Common myeloid progenitor, CD34-positive (primary cell): ENCODE data around the gene HYAL1.
A peak's percentile ranks its signal among the peaks of the same experiment; 100 is the strongest.

Source experiments
- CTCF ChIA-PET: fragments of 350-600 bp; sonication (Branson Sonifier 250); formaldehyde crosslinking; loops from one replicate; lab custom pipeline; 2021; ENCODE audit warnings: antibody characterized with exemption; lab: Charles Lee
- POLR2A ChIA-PET: fragments of 350-600 bp; sonication (Branson Sonifier 250); formaldehyde crosslinking; loops from one replicate; lab custom pipeline; 2021; ENCODE audit warnings: antibody characterized with exemption; lab: Charles Lee
- DNase-seq, 3 donors: peaks; one replicate each; pipeline versions ENCODE4 v3.0.0 to v3.0.0-alpha.2; 2013
- H3K27ac ChIP-seq, 2 experiments: 1 replicate in 1 of 2; 2 replicates in 1 of 2; pipeline ENCODE4 v1.7.0; 2013; ENCODE audit warnings: inconsistent platforms in 2 of 2, low read length in 2 of 2, mild to moderate bottlenecking in 2 of 2, low read depth in 1 of 2, moderate library complexity in 1 of 2; ENCODE audit not compliant: severe bottlenecking in 2 of 2, insufficient read depth in 1 of 2, poor library complexity in 1 of 2
- H3K27me3 ChIP-seq, 5 experiments: replicated peaks in 2 of 5; 1 replicate in 3 of 5; 2 replicates in 2 of 5; pipeline versions ENCODE4 v1.6.1 to v1.7.0; 2013; ENCODE audit warnings: low read length in 4 of 5, mild to moderate bottlenecking in 2 of 5, moderate library complexity in 2 of 5, inconsistent platforms in 1 of 5; ENCODE audit not compliant: insufficient read depth in 5 of 5, control insufficient read depth in 4 of 5
- H3K36me3 ChIP-seq, 4 experiments: 1 replicate in 2 of 4; 2 replicates in 2 of 4; pipeline versions ENCODE4 v1.6.1 to v1.7.0; 2013; ENCODE audit warnings: low read length in 3 of 4, control low read depth in 1 of 4, mild to moderate bottlenecking in 1 of 4; ENCODE audit not compliant: control insufficient read depth in 4 of 4, insufficient read depth in 4 of 4
- H3K4me1 ChIP-seq, 4 experiments: 1 replicate in 3 of 4; 2 replicates in 1 of 4; pipeline versions ENCODE4 v1.6.1 to v1.7.1; 2013; ENCODE audit warnings: low read length in 3 of 4, mild to moderate bottlenecking in 3 of 4, control low read depth in 1 of 4, inconsistent platforms in 1 of 4, moderate library complexity in 1 of 4; ENCODE audit not compliant: control insufficient read depth in 4 of 4, insufficient read depth in 4 of 4; ENCODE audit errors: control extremely low read depth in 1 of 4
- H3K4me3 ChIP-seq, 7 experiments: 1 replicate in 4 of 7; 2 replicates in 3 of 7; pipeline versions ENCODE4 v1.5.1 to v1.7.0; 2013; ENCODE audit warnings: mild to moderate bottlenecking in 7 of 7, low read length in 6 of 7, moderate library complexity in 6 of 7, inconsistent platforms in 2 of 7, low read depth in 2 of 7, control low read depth in 1 of 7; ENCODE audit not compliant: insufficient read depth in 4 of 7, control insufficient read depth in 1 of 7; ENCODE audit errors: extremely low read depth in 1 of 7
- H3K9me3 ChIP-seq, 5 experiments: 1 replicate in 4 of 5; 2 replicates in 1 of 5; pipeline versions ENCODE4 v1.6.1 to v1.7.1; 2013; ENCODE audit warnings: low read length in 4 of 5, mild to moderate bottlenecking in 2 of 5, inconsistent platforms in 1 of 5, low read depth in 1 of 5, moderate library complexity in 1 of 5; ENCODE audit not compliant: control insufficient read depth in 4 of 5, insufficient read depth in 2 of 5; ENCODE audit errors: control extremely low read depth in 1 of 5
- WGBS: methylation state at CpG from one replicate; pipeline ENCODE4 v1.1.5; 2013; ENCODE audit not compliant: insufficient coverage; 5-methylcytosine and 5-hydroxymethylcytosine counted together

HYAL1 gene

GRCh38 chr3:50345586-50346234, 42.3 kb upstream of the HYAL1 start, which contains the start of gene ZMYND10:
Gene ZMYND10, minus strand, starts transcription at chr3:50345732. Its CDS starts 153 bp downstream, at chr3:50345579.
- Histone ChIP-seq H3K4me1 (peaks cover 6 to 63% (median 52%) of the 10 kb centered on the region in 4 experiments), H3K9me3 (no peaks in the 10 kb centered on the region), H3K27me3 (no peaks in the 10 kb centered on the region), H3K36me3 (peaks cover 7 to 20% (median 15%) of the 10 kb centered on the region in 4 experiments), H3K27ac (no peak within 1 kb of the TSS), H3K4me3 (peak within 1 kb of the TSS; percentile 8 to 80 (median 53))
- ChIA-PET POLR2A (no interaction called here), CTCF (interaction anchor here (0.6 to 6.2 kb wide), 11 partner anchors 7 to 868 kb away, joined by 3 to 51 read pairs (median 16); partner anchors contain the start of gene RASSF1)
- DNase-seq = peak; percentile 55 to 70 (median 63)
- 9% methylated on average over 45 of the region's 45 CpGs for WGBS

- Histone ChIP-seq H3K4me1 (peaks cover 7 to 58% (median 52%) of the 10 kb centered on the region in 4 experiments), H3K36me3 (peaks cover 7 to 20% (median 15%) of the 10 kb centered on the region in 4 experiments), H3K27ac (no peak overlapping the region), H3K27me3 (no peaks in the 10 kb centered on the region), H3K9me3 (no peaks in the 10 kb centered on the region), H3K4me3 (peak overlapping the region in 5 of 7 experiments; percentile 50 to 80 (median 65))
- ChIA-PET POLR2A (no interaction called here), CTCF (interaction anchor here (0.6 to 5.8 kb wide), 7 partner anchors 8 to 197 kb away, joined by 3 to 28 read pairs (median 5); no protein-coding TSS in a partner anchor)
- 95% methylated on average over 7 of the region's 8 CpGs for WGBS
- no peak for DNase-seq
These were observed 41.6 kb upstream of the HYAL1 start for GRCh38 chr3:50345008-50345407.

GRCh38 chr3:50342813-50343633, 39.6 kb upstream of the HYAL1 start:
- H3K27me3 ChIP-seq = no peaks in the 10 kb centered on the region
- ChIA-PET CTCF (interaction anchor here (0.6 to 5.8 kb wide), 4 partner anchors 10 to 47 kb away, joined by 3 to 28 read pairs (median 16); no protein-coding TSS in a partner anchor), POLR2A (no interaction called here)
- H3K4me1 ChIP-seq = peaks cover 12 to 67% (median 63%) of the 10 kb centered on the region in 4 experiments
- peaks cover 2 to 7% (median 5%) of the 10 kb centered on the region in 4 experiments for H3K36me3 ChIP-seq
- 86% methylated on average over 11 of the region's 13 CpGs for WGBS
- H3K4me3 ChIP-seq = no peak overlapping the region
- DNase-seq = no peak
- H3K9me3 ChIP-seq = no peaks in the 10 kb centered on the region
- no peak overlapping the region for H3K27ac ChIP-seq

GRCh38 chr3:50341996-50342650, 38.7 kb upstream of the HYAL1 start:
- Histone ChIP-seq H3K4me1 (peaks cover 12 to 74% (median 67%) of the 10 kb centered on the region in 4 experiments), H3K27ac (no peak overlapping the region), H3K4me3 (peak overlapping the region in 1 of 7 experiments; percentile 89), H3K9me3 (no peaks in the 10 kb centered on the region), H3K36me3 (no peaks in the 10 kb centered on the region), H3K27me3 (no peaks in the 10 kb centered on the region)
- CTCF ChIA-PET = interaction anchor here (0.8 to 3.3 kb wide), 2 partner anchors 11 to 152 kb away, joined by 3 to 18 read pairs; no protein-coding TSS in a partner anchor
- POLR2A ChIA-PET = interaction anchor here (1.8 kb wide), 1 partner anchor 13 kb away, joined by 7 read pairs; no protein-coding TSS in a partner anchor
- WGBS = 93% methylated on average over 12 of the region's 13 CpGs
- DNase-seq = no peak

GRCh38 chr3:50341537-50341936, 38.2 kb upstream of the HYAL1 start:
- H3K9me3 ChIP-seq = no peaks in the 10 kb centered on the region
- H3K27me3 ChIP-seq = no peaks in the 10 kb centered on the region
- 100% methylated on average over 1 of the region's 9 CpGs for WGBS
- peaks cover 12 to 75% (median 72%) of the 10 kb centered on the region in 4 experiments for H3K4me1 ChIP-seq
- peaks cover 0 to 2% (median under 1%) of the 10 kb centered on the region in 4 experiments for H3K36me3 ChIP-seq
- DNase-seq = no peak
- ChIA-PET POLR2A (interaction anchor here (0.7 to 1.8 kb wide), 2 partner anchors 8 to 13 kb away, joined by 3 to 7 read pairs; no protein-coding TSS in a partner anchor), CTCF (interaction anchor here (0.7 to 6.0 kb wide), 3 partner anchors 8 to 152 kb away, joined by 3 to 51 read pairs (median 3); partner anchors contain the start of genes CYB561D2 and NPRL2)
- H3K27ac ChIP-seq = peak overlapping the region in 1 of 2 experiments; percentile 97
- peak overlapping the region in 4 of 7 experiments; percentile 62 to 89 (median 80) for H3K4me3 ChIP-seq
